NK-92 (cell line): ENCODE measurements around the gene VPS37C.

Source experiments
- DNase-seq: peaks from one replicate; lab custom pipeline; 2025; ENCODE audit not compliant: unreplicated experiment; lab: John Stamatoyannopoulos, UW

VPS37C gene

DNA sequence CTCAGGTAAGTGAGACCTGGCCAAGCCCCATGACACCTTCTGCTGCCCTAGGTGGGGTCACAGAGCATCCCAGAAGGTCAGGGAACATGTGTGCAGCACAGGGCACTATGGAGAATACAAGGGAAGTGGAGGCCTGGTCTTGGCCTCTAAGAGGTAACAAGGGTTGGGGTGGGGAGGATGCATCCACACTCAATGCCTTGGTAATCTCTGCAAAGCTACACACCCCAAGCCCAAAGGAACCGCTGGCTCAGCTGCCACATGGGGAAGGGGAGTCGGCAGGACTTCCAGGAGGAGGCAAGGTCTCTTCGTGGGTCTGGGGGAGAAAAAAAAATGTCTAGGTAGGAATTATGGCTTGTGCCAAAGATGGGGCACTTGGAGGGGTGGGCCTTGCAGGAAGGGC, 41.7 kb downstream of the VPS37C start:
- no peak for DNase-seq

DNA sequence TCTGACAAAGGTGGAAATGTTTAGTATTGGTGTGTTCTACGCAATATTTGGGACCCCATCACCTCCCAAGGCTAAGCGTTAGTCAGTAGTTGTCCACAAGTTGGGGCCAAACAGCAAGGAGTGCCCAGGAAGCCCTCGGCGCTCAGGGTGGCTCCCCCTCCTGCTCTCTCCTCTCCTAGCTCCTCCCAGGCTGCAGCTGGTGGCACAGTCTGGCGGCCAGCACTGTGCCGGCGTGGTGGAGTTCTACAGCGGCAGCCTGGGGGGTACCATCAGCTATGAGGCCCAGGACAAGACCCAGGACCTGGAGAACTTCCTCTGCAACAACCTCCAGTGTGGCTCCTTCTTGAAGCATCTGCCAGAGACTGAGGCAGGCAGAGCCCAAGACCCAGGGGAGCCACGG, 42.2 kb downstream of the VPS37C start:
- DNase-seq, result no peak

DNA sequence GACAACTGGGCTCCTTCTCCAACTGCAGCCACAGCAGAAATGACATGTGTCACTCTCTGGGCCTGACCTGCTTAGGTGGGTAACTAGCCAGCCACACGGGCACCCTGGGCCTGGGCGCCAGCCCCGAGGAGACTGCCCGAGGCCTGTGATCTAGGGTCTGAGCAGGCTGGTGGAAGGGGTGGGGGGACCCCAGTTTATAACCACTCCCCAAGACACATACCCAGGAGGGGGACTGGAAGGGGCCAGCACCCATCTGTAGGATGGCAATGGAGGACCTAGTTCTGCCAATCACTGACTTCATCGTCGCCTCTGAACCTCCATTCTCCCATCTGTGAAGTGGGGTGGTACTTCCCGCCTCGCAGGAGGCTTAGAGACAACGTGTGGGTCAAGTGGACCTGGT, 42.8 kb downstream of the VPS37C start:
- DNase-seq, result no peak

DNA sequence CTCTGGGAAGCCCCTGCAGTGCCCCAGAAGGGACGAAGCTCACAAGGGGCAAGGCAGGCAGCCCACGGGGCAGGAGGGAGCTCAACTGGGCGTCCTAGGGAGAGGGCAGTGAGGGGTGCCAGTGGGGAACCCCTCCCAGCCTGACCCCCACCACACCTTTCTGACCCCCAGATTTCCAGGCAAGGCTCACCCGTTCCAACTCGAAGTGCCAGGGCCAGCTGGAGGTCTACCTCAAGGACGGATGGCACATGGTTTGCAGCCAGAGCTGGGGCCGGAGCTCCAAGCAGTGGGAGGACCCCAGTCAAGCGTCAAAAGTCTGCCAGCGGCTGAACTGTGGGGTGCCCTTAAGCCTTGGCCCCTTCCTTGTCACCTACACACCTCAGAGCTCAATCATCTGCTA, 43.2 kb downstream of the VPS37C start:
- DNase-seq, result no peak

DNA sequence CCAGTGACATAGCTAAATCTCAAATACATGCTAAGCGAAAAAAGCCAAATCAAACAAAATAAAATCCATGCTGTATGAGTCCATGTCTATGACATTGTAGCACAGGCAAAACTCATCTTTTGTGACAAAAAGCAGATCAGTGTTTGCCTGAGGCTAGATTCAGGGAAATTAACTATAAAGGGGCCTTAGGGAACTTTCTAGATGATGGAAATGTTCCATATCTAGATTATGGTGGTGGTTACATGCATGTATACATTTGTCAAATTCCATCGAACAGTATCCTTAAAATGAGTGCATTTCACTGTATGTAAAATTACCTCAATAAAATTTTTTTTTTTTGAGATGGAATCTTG, 44.1 kb downstream of the VPS37C start:
- no peak for DNase-seq

DNA sequence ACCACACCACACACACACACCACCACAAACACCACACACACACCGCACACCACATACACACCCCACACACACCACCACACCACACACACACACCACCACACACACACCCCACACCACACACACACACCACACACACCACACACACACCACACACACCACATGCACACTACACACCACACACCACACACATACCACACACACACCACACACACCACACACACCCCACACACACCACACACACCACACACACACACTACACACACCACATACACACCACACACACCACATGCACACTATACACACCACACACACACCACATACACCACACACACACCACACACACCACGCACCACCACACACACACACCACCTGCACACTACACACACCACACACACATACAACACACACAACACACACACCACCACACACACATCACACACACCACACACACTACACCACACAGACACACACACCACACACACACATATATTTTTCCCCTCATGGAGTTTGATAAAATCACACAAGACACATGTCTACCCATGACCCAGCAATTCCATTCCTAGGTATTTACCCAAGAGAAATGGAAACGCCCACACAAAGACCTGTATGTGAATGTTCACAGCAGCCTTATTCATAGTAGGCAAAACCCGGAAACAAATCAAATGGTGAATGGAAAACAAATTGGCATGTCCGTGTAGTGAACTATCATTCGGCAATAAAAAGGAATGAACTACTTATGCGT, 44.6 kb downstream of the VPS37C start:
- DNase-seq, result no peak

DNA sequence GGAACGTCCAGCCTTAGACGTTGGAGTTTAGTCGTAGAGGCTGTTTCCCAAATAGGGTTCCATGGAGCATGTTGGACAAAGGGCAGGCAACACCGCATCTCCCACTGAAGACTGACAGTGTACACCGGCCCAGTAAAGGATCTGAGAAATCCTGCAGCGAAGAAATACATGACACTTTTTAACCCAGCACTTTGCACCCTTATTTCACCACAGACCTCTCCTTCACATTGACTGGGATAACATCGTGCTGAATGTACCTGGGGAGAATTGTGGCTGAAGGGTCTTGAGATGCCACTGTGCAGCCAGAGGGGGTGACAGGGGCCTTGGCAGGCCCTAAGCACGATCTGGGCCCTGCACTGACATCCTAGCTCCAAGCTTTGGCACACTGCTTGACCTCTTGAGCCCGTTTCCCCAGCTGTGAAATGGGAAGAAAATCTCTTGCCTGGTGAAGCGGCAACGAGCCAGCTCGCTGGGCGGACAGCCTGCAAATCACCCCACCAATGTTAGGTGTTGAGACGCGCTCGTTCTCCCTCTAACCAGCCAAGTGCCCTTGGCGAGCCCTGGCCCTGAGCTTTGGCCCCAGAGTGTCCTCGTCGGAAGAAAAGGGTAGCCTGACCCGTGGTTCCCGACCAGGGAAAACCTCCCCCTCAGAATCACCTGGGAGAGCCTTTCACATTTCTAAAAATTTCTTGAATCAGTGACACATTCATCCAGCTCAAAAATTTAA, 45.6 kb downstream of the VPS37C start:
- DNase-seq, result no peak

DNA sequence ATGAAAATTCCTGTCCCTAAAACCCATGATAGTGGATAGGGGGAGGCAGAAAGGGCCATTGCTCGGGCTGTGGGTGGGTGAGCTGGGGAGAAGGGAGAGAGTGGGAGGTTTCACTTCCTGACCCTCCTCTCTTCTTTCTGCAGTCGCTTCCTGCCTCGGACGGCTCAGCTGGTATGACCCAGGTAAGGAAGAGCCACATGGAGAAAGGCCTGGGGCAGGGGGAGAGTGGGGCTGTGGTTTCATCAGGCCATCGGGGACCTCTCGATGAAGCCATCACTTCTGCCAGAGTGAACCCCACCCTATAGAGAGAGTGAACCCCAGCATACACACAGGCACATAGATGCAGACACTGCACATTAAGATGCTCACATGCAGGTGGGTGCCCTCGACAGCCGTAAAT, 46.3 kb downstream of the VPS37C start:
- no peak for DNase-seq

DNA sequence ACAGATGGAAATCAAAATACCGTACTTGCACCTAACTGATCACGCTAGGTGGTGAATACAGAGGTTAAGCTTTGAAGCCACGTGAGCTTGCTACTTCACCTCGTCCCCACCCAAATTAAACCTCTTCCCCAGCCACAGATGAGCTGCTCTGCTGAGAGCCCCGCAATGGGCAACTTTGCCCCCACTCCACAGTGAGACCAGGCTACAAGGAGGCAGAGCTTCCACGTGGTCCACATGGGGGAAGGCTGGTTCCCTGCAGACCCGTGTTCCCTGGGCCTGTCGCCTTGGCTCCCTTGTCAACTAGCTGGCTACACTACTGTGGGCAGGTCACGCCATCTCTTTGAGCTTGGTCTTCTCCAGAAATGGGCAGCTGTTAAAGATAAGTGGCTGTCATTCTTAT, 48.0 kb downstream of the VPS37C start:
- DNase-seq, result no peak

DNA sequence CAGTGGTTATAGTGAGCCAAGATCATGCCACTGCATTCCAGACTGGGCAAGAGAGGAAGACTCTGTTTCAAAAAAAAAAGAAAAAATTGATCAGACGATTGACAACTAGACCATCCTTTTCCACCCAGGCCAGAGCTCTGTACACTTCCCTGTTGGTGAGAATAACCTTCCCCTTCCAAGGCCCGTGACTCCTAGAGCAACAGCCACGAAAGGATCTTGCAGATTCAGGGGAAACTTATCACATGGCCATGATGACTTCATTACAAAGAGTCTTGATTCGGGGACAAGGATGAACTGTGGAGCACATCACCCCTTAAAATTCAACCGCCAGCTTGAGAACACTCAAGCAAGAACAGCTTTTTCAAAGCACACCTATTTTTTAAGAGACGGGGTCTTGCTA, 48.7 kb downstream of the VPS37C start:
- no peak for DNase-seq

DNA sequence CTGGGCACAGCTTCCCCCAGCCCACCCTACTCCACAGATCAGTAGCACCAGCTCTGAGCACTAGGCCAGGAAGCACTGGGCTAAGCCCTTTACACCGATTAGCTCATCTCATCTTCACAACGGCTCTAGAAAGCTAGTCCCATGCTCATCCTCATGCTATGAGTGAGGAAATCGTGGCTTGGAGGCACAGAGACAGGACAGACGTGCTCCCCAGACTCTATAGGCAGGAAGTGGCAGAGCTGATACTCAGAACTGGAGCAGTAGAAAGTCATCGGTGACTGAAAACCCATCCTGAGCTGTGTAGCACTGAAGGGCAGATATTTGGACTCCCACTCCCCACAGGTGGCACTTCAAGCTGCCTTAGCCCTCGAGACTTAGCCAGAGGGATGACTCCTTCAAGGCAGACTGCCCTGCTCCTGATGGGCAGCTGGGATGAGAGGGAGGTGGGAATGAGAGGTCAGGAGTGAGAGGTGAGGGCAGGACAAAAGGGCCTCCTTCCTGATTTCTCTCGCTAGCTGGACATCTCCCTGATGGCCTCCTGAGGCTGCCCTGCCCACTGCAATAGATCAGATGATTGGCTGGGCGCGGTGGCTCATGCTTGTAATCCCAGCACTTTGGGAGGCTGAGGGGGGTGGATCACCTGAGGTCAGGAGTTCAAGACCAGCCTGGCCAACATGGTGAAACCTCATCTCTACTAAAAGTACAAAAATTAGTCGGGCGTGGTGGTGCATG, 49.3 kb downstream of the VPS37C start:
- no peak for DNase-seq

DNA sequence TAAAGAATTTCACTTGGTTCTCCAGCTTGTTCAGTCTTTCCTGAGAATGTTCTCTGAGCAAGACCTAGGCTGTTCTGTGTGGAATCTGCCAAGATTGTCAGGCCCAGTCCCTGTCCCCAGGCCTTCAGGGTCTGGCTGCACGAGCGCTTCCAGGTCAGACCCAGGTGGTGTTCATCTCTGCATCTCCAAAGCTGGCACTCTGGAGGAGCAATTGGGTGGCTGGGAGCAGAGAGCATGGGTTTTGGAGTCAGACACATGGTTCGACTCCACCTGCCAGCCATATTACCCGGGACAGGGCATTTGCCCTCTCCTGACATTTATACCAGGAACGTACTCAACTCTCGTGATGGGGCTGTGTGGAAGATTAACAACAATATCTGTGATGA, 50.2 kb downstream of the VPS37C start:
- no peak for DNase-seq

DNA sequence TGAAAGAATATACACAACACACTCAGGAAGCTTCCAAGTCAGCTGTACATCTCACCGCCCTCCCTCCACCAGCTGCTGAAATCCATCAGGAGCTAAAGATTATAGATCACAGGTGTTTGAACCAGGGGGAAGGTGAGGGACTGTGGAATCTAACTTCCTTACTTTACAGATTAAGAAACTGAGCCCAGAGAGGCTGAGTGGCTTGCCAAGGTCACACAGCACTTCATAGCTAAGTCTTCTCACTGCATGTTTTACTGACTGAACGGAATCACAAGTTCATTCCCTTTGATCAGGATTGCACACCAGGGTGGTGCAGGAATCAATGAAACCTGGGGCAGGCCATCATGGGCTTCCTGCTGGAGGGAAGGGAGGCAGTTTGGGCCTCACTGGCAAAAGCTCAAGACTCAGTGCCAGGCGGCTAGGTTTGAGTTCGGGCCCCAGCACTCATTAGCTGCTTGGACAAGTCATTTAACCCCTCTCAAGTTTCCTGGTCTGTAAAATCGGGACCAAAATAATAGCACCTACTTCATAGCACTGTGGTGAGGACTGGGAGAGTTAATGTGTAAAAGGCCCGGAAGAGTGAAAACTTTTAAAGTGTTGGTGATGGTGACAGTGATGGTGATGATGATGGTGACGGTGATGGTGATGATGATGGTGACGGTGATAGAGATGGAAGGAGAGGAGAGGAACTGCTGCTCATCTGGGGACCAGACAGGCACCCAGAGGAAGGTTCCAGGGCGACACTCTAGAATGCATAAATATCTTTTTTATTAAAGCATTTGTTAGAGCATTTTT, 50.8 kb downstream of the VPS37C start:
- no peak for DNase-seq

DNA sequence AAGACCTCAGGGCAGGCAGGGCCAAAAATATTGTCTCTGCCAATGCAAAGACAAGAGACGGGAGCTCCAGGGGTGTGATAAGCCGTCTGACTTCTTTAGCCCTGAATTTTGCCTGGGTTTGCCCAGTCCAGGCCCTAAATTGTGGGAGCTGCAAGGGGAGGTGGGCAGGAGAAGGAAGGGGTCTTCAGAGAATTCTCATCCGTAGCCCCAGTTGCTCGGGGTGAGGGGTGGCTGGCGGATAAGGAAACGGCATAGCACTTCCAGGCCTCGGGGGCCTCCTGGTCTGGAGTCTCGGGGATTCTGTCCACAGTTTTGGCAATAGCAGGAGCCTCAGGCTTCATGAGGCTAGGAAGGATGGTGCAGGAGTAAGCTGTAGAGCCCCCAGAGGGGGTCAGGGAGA, 51.6 kb downstream of the VPS37C start:
- DNase-seq, result no peak

DNA sequence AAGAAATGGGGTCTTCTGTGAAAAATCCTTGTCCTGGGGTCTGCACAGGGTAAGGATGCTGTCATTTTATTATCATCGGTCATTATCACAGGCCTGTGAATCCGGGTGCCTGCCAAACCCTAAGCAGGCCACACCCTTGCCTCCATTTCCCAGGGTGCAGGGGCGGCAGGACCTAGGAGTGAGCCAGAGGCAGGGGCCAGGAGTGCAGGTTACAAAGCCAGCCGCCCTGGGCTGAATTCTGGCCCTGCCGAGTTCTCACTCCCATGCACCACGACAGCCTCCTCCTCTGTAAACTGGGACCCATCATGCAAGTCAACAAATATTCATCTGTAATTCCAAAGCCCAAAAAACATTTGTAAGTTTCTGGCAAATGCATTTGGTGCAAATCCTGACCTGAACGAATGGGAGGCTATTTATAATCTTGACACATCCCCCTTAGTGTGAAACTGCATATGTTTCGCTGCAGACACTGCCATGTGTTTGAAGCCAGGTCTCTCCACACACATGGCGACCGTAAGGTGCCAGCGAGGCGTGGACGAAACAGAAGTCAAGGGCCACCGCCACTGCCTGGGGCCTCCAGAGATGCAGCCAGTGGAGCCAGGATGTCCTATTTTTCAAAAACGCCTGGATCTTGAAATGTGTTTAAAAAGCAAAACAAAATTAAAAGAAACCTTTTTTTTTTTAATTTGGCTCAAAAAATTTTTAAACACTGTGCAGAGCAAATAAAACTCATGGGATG, 52.2 kb downstream of the VPS37C start:
- DNase-seq, result no peak

DNA sequence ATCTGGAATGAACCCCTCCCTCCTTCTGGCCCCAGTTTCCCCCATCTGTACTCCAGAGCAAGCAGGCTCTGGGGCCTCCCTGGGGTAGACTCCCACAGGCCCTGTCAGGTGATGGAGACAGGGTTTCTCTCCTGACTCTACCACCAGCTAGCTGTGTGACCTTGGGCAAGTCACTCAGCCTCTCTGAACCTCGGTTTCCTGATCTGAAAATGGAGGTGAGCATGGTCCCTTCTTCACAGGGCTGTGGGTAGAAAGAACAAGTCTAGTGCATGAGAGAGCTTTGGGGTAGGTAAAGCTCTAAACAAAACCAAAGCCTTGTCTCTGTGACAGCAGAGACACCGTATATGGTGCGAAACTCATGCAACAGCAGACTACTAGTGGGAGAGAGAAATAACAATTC, 53.3 kb downstream of the VPS37C start:
- no peak for DNase-seq

DNA sequence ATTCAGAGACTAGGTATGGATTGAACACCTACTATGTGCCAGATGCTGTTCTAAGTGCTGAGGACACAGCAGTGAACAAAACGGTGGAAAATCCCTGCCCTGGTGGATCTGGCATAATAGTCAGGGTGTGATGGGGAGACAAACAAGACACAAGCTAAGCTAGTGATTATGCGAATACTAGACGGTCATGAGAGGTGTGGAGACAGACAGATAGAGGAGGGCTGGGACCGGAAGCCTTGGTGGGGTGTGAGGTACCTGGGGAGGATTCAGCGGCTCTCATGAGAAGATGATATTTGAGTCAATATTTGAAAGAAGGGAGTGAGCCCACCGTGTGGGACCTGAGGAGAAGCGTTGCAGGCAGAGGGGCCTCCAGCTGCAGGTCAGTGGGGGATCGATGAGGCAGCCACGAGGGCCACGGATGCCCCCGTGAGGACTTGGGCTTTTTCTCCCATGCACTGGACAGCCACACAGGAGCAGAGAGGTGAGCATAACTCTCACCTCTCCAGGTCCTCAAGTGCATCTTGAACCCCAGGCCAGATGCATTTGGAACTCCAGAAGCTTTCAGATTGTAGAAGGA, 54.2 kb downstream of the VPS37C start:
- no peak for DNase-seq

DNA sequence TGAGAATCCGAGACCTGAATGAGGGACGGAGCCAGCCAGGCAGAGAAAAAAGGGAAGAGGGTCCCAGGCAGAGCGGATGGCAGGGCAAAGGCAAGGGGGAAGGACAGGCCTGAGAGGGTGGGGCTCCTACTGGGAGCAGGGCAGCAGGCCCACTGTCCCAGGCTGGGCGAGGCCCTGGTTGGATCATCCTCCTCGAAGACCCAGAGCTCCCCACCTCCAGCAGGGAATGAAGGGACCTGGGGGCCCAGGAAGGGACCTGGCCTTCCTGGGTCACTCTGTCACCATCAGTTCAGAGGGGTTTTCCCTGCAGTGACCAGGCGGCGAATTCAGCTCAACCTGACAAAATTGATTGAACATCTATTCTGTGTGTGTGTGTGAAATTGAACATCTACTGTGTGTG, 54.9 kb downstream of the VPS37C start:
- no peak for DNase-seq

DNA sequence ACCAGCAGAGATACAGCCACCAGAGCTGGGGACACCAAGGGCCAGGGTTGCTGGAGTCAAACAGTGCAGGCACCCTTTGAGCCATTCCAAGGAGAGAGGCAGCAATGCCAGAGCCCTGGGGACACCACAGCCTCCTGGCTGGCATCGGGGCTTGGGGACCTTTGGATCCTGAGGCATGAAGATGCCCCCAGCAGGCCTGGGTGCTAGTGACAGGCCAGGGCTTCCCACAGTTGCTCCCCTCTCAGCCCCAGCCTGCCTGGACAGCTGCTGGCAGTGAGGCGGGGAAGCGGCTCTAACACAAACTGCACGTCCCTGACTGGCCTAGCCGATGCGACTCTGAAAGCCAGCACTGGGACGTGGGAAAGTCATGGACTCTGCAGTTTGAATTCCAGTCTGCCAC, 56.3 kb downstream of the VPS37C start:
- DNase-seq, result no peak

DNA sequence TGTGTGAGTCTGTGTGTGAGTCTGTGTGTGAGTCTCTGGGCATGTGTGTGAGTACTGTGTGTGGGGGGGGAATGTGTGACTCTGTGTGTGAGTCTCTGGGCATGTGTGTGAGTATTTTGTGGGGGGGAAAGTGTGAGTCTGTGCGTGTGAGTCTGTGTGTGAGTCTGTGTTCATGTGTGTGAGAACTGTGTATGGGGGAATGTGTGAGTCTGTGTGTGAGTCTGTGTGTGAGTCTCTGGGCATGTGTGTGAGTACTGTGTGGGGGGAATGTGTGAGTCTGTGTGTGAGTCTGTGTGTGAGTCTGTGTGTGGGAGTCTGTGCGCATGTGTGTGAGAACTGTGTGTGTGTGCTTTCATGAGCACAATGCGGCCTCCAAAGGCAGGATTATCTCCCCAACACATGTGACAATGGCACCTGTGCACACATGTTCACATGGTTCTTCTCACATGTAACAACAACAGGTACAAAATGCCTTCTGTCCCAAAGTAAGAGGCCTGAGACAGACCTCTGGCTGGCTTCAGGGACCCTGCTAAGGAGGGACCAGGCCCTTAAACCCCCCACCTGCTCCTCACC, 57.3 kb downstream of the VPS37C start:
- DNase-seq, result no peak
